SU-DHL-6 (cell line): Measurements from ENCODE around the gene CPNE4.

Experiments used
- H2AFZ ChIP-seq: fragments of 200-600 bp; sonication (generic); 2 replicates; pipeline ENCODE4 v1.6.1; 2014; ENCODE audit warnings: low read depth, mild to moderate bottlenecking, moderate library complexity, mixed read lengths, antibody characterized with exemption, low read length; ENCODE audit not compliant: severe bottlenecking
- H3F3A ChIP-seq: fragments of 200-600 bp; shearing (Covaris generic); 2 replicates; pipeline ENCODE4 v1.6.0; 2016; ENCODE audit warnings: antibody characterized with exemption, mild to moderate bottlenecking; ENCODE audit not compliant: insufficient read depth
- H3K27ac ChIP-seq: fragments of 200-600 bp; sonication (generic); 2 replicates; pipeline ENCODE4 v1.5.1; 2016; ENCODE audit warnings: low read depth, mild to moderate bottlenecking, low read length, moderate library complexity, mixed read lengths
- H3K27me3 ChIP-seq: fragments of 200-600 bp; sonication (generic), shearing (Covaris generic); 2 replicates; pipeline ENCODE4 v1.6.0; 2014; ENCODE audit warnings: mild to moderate bottlenecking, low read length
- H3K36me3 ChIP-seq: fragments of 200-600 bp; sonication (generic); 2 replicates; pipeline ENCODE4 v1.6.1; 2014; ENCODE audit warnings: mild to moderate bottlenecking, low read length, mixed read lengths
- H3K4me2 ChIP-seq: fragments of 300-600, 200-600 bp; shearing (Covaris generic), sonication (generic); 2 replicates; pipeline ENCODE4 v1.6.0; 2014; ENCODE audit warnings: low read length, low read depth, mild to moderate bottlenecking; ENCODE audit not compliant: poor library complexity, severe bottlenecking
- H3K4me3 ChIP-seq: fragments of 200-600 bp; sonication (generic); 2 replicates; pipeline ENCODE4 v1.5.1; 2014; ENCODE audit warnings: antibody characterized with exemption, low read length, mild to moderate bottlenecking, mixed read lengths; ENCODE audit not compliant: insufficient read depth, poor library complexity, severe bottlenecking
- H3K79me2 ChIP-seq: fragments of 200-600 bp; sonication (generic); 2 replicates; pipeline ENCODE4 v1.6.1; 2014; ENCODE audit warnings: mild to moderate bottlenecking, low read length, moderate library complexity; ENCODE audit not compliant: insufficient read depth
- H3K9ac ChIP-seq: fragments of 200-600 bp; sonication (generic); 2 replicates; pipeline ENCODE4 v1.7.0; 2014; ENCODE audit warnings: mild to moderate bottlenecking, low read length
- H3K9me2 ChIP-seq: fragments of 200-600 bp; sonication (generic); replicated peaks from 2 replicates; pipeline ENCODE4 v1.6.1; 2014; ENCODE audit warnings: low read length; ENCODE audit not compliant: insufficient read depth
- H3K9me3 ChIP-seq: fragments of 200-600 bp; sonication (generic); 2 replicates; pipeline ENCODE4 v1.6.1; 2014; ENCODE audit warnings: low read length, mixed read lengths; ENCODE audit not compliant: insufficient read depth
- H4K20me1 ChIP-seq: fragments of 200-600 bp; sonication (generic); 2 replicates; pipeline ENCODE4 v1.6.1; 2014; ENCODE audit warnings: low read depth, mild to moderate bottlenecking, antibody characterized with exemption, low read length, moderate library complexity, mixed read lengths
- EZH2phosphoT487 ChIP-seq: fragments of 200-600 bp; sonication (generic), shearing (Covaris generic); conservative IDR thresholded peaks from 2 replicates; pipeline ENCODE4 v1.6.1; 2018; ENCODE audit warnings: mild to moderate bottlenecking, antibody characterized with exemption, low read length, moderate library complexity, mixed read lengths
- TF ChIP-seq, protein P1 (sequence below): fragments of 200-600 bp; sonication (generic); IDR thresholded peaks from one replicate; pipeline ENCODE4 v1.5.1; 2017; ENCODE audit warnings: antibody characterized with exemption, mild to moderate bottlenecking, low read length, moderate library complexity; ENCODE audit not compliant: insufficient read depth, poor library complexity, severe bottlenecking

Gene CPNE4

GRCh38 chr3:131733086-131733841 is 301.6 kb downstream of the CPNE4 start:
- no peaks in the 10 kb centered on the region for H3K79me2 ChIP-seq
- no peak overlapping the region for H2AFZ ChIP-seq
- no peak overlapping the region for H3K4me2 ChIP-seq
- H3K4me3 ChIP-seq, result no peak overlapping the region
- no peaks in the 10 kb centered on the region for H3K36me3 ChIP-seq
- no peak overlapping the region for H3K27ac ChIP-seq
- H3K27me3 ChIP-seq, result no peaks in the 10 kb centered on the region
- TF ChIP-seq, protein P1, sequence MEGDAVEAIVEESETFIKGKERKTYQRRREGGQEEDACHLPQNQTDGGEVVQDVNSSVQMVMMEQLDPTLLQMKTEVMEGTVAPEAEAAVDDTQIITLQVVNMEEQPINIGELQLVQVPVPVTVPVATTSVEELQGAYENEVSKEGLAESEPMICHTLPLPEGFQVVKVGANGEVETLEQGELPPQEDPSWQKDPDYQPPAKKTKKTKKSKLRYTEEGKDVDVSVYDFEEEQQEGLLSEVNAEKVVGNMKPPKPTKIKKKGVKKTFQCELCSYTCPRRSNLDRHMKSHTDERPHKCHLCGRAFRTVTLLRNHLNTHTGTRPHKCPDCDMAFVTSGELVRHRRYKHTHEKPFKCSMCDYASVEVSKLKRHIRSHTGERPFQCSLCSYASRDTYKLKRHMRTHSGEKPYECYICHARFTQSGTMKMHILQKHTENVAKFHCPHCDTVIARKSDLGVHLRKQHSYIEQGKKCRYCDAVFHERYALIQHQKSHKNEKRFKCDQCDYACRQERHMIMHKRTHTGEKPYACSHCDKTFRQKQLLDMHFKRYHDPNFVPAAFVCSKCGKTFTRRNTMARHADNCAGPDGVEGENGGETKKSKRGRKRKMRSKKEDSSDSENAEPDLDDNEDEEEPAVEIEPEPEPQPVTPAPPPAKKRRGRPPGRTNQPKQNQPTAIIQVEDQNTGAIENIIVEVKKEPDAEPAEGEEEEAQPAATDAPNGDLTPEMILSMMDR, result no peak
- no peak for TF ChIP-seq EZH2phosphoT487
- H3K9ac ChIP-seq, result no peak overlapping the region
- H3K9me3 ChIP-seq, result no peaks in the 10 kb centered on the region
- no peaks in the 10 kb centered on the region for H3F3A ChIP-seq
- H3K9me2 ChIP-seq, result no peaks in the 10 kb centered on the region
- H4K20me1 ChIP-seq, result no peaks in the 10 kb centered on the region

DNA sequence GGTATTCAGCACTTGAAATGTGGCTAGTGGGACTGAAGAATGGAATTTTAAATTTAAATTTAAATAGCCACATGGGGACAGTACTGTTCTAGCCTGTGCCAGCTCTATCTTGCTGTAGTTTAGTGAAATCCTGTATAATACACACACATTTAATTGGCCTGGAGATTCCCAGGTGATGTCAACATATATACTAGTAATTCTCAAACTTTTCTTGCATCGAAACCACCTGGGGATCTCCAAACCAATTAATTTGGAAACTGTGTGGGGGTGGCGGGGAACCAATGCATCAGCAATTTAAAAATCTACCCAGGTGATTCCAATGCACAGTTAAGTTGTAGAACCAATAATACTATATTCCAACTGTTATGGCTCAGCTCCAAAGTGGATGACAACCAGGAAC is 303.1 kb downstream of the CPNE4 start:
- no peaks in the 10 kb centered on the region for H3K27me3 ChIP-seq
- no peak overlapping the region for H2AFZ ChIP-seq
- H3K79me2 ChIP-seq, result no peaks in the 10 kb centered on the region
- H3K9ac ChIP-seq, result no peak overlapping the region
- no peak overlapping the region for H3K27ac ChIP-seq
- no peaks in the 10 kb centered on the region for H3K36me3 ChIP-seq
- H3K4me3 ChIP-seq, result no peak overlapping the region
- H3K4me2 ChIP-seq, result no peak overlapping the region
- H3K9me2 ChIP-seq, result no peaks in the 10 kb centered on the region
- H3F3A ChIP-seq, result no peaks in the 10 kb centered on the region
- no peaks in the 10 kb centered on the region for H3K9me3 ChIP-seq
- no peaks in the 10 kb centered on the region for H4K20me1 ChIP-seq
- TF ChIP-seq, protein P1, result no peak
- no peak for TF ChIP-seq EZH2phosphoT487

GRCh38 chr3:131730581-131730980 is 304.2 kb downstream of the CPNE4 start:
- Histone ChIP-seq H2AFZ (no peak overlapping the region), H4K20me1 (no peaks in the 10 kb centered on the region), H3K27me3 (no peaks in the 10 kb centered on the region), H3K4me3 (no peak overlapping the region), H3K79me2 (no peaks in the 10 kb centered on the region), H3K9ac (no peak overlapping the region), H3K9me3 (no peaks in the 10 kb centered on the region), H3K4me2 (no peak overlapping the region), H3K27ac (no peak overlapping the region), H3F3A (no peaks in the 10 kb centered on the region), H3K36me3 (no peaks in the 10 kb centered on the region), H3K9me2 (no peaks in the 10 kb centered on the region)
- TF ChIP-seq, protein P1, result no peak
- TF ChIP-seq EZH2phosphoT487, result no peak
